Lung (tissue), 12 donors: ENCODE measurements around the gene NR5A1. TPM values are rescaled to one million over a fixed set of nuclear protein-coding genes. Genes with fewer than 3 reads are reported as not detected.

Experiments
- ATAC-seq: fragments of 200-7000 bp; cut with Tn5 transposase; one replicate; pipeline ENCODE4 v1.9.1; 2020; ENCODE audit warnings: moderate number of reproducible peaks; ENCODE audit not compliant: insufficient read depth, low FRiP score
- DNase-seq, 3 donors: peaks; one replicate each; pipeline ENCODE4 v3.0.0-alpha.2; 2013 to 2017
- H3K27ac ChIP-seq, 2 donors: one replicate each; pipeline ENCODE4 v1.5.1; 2013; ENCODE audit warnings: mild to moderate bottlenecking in 2 of 2, moderate library complexity in 2 of 2, control low read depth in 1 of 2, inconsistent platforms in 1 of 2, low read depth in 1 of 2, low read length in 1 of 2
- H3K27me3 ChIP-seq, 3 donors: one replicate each; pipeline ENCODE4 v1.5.1; 2013; ENCODE audit warnings: low read length in 2 of 3; ENCODE audit not compliant: control insufficient read depth in 3 of 3, insufficient read depth in 3 of 3
- H3K36me3 ChIP-seq, 4 donors: one replicate each; pipeline ENCODE4 v1.5.1; 2013; ENCODE audit warnings: low read length in 4 of 4, mild to moderate bottlenecking in 1 of 4, moderate library complexity in 1 of 4; ENCODE audit not compliant: control insufficient read depth in 4 of 4, insufficient read depth in 4 of 4
- H3K4me1 ChIP-seq, 5 donors: one replicate each; pipeline ENCODE4 v1.5.1; 2013; ENCODE audit warnings: low read length in 5 of 5, mild to moderate bottlenecking in 2 of 5, moderate library complexity in 1 of 5; ENCODE audit not compliant: control insufficient read depth in 5 of 5, insufficient read depth in 5 of 5
- H3K4me3 ChIP-seq: one replicate; pipeline ENCODE4 v1.5.1; 2013; ENCODE audit warnings: mild to moderate bottlenecking, control low read depth, moderate library complexity
- H3K9ac ChIP-seq, 2 donors: one replicate each; pipeline ENCODE4 v1.5.1; 2013; ENCODE audit warnings: low read length in 2 of 2, control low read depth in 1 of 2; ENCODE audit not compliant: insufficient read depth in 1 of 2
- H3K9me3 ChIP-seq, 4 donors: one replicate each; pipeline ENCODE4 v1.5.1; 2013; ENCODE audit warnings: low read length in 3 of 4, mild to moderate bottlenecking in 1 of 4, moderate library complexity in 1 of 4; ENCODE audit not compliant: control insufficient read depth in 4 of 4, insufficient read depth in 3 of 4
- CTCF ChIP-seq: IDR thresholded peaks from 2 replicates; pipeline ENCODE4 v1.5.1; 2012; ENCODE audit warnings: mild to moderate bottlenecking; ENCODE audit errors: control extremely low read depth, extremely low read depth
- WGBS, 2 donors: extraction: QIAGEN DNeasy Blood & Tissue Kit; methylation state at CpG; one replicate each; pipeline ENCODE4 v1.1.7; 2013; 5-methylcytosine and 5-hydroxymethylcytosine counted together
- polyA plus RNA-seq, 2 donors: library from polyadenylated mRNA; stranded (reverse); fragments of 200-250 nt; gene quantifications; one replicate each; pipeline ENCODE4 v1.2.1, GENCODE V29; 2013
- total RNA-seq, 2 donors: library from RNA; depleted of rRNA in 1 of 2; stranded (reverse); fragments of >200 nt in 1 of 2; gene quantifications; one replicate each; pipeline ENCODE4 v1.2.1, GENCODE V29; 2014 to 2021
- donor health status: control.
- donor health status: control.
- donor health status: Bipolar disorder and iron deficiency.
- donor health status: healthy.
- donor health status: DM: yes; HTN: yes; CAD: no.

Gene NR5A1
- total and polyA plus RNA-seq, 4 donors: 0.02 to 0.37 (median 0.09) TPM; not detected in 1

- peaks cover 0 to 7% (median 0%) of the 10 kb centered on the region in 5 donors for H3K4me1 ChIP-seq
- DNase-seq: no peak
- H3K4me3 ChIP-seq: no peak overlapping the region
- 83 to 92% methylated on average over 18 of the region's 18 CpGs for WGBS, 2 donors
- H3K9me3 ChIP-seq: peaks cover 0 to 3% (median 0%) of the 10 kb centered on the region in 4 donors
- peaks cover 13 to 16% (median 14%) of the 10 kb centered on the region in 3 donors for H3K27me3 ChIP-seq
- no peak for ATAC-seq
- H3K9ac ChIP-seq: no peak overlapping the region
- no peaks in the 10 kb centered on the region for H3K36me3 ChIP-seq
- TF ChIP-seq CTCF: no peak
- H3K27ac ChIP-seq: no peak overlapping the region
Measured at GRCh38 chr9:124457079-124457886, 49.9 kb downstream of the NR5A1 start.

DNA sequence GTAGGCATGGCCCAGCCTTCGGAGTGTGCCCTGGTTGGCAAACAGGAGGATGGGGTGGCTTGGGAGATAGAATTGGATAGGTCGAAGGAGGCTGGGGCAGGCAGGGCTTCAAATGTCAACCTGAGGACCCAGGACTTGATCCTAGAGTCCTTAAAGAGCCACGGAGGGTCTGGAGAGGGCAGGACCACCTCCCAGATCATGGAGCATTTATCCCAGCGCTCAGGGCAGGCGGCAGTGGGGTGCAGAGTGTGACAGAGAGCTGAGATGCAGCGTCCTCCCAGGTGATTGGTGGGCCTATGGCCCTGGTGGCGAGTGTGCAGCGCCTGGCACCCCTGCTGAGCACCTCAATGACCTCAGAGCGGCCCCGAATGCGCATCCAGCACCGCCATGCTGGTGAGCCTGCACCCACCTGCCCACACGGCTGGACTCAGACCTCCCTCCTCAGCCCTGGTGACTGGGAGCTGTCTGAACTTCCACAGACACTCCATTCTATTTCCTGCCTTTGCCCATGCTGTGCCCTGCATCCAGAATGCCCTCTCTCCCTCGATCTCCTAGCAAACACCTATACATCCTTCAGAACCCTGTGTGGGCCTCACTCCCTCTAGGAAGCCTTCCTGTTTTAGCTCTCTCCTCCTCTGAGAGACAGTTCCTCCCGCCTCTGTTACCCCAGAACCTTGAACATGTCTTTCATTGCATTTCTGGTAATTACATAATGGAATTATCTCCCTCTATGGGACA, 50.7 kb downstream of the NR5A1 start:
- peaks cover 0 to 7% (median 0%) of the 10 kb centered on the region in 5 donors for H3K4me1 ChIP-seq
- 68 to 78% methylated on average over 14 to 15 of the region's 15 CpGs for WGBS, 2 donors
- no peak for TF ChIP-seq CTCF
- no peak for ATAC-seq
- peaks cover 16 to 22% (median 19%) of the 10 kb centered on the region in 3 donors for H3K27me3 ChIP-seq
- DNase-seq: no peak
- H3K36me3 ChIP-seq: no peaks in the 10 kb centered on the region
- no peak overlapping the region for H3K27ac ChIP-seq
- H3K9ac ChIP-seq: no peak overlapping the region
- peaks cover 0 to 7% (median 0%) of the 10 kb centered on the region in 4 donors for H3K9me3 ChIP-seq
- H3K4me3 ChIP-seq: no peak overlapping the region

GRCh38 chr9:124455820-124456219, 51.4 kb downstream of the NR5A1 start:
- no peak overlapping the region for H3K27ac ChIP-seq
- peaks cover 16 to 29% (median 26%) of the 10 kb centered on the region in 3 donors for H3K27me3 ChIP-seq
- H3K4me3 ChIP-seq: no peak overlapping the region
- H3K36me3 ChIP-seq: no peaks in the 10 kb centered on the region
- 76 to 87% methylated on average over 7 of the region's 7 CpGs for WGBS, 2 donors
- H3K4me1 ChIP-seq: peaks cover 0 to 7% (median 0%) of the 10 kb centered on the region in 5 donors
- ATAC-seq (no peak), DNase-seq (no peak)
- TF ChIP-seq CTCF: no peak
- peaks cover 0 to 11% (median 0%) of the 10 kb centered on the region in 4 donors for H3K9me3 ChIP-seq
- H3K9ac ChIP-seq: no peak overlapping the region
